Mesothelial cell of epicardium (in vitro differentiated cells): ENCODE data around the gene TFPT. TPM values are rescaled to one million over a fixed set of nuclear protein-coding genes. Genes with fewer than 3 reads are reported as not detected.

Experiments
- DNase-seq, 2 experiments: peaks; one replicate each; pipeline ENCODE4 v3.0.0; 2021; ENCODE audit warnings: low spot score in 2 of 2; ENCODE audit not compliant: unreplicated experiment in 2 of 2
- H3K27ac Mint-ChIP-seq: 2 replicates; pipeline ENCODE4 v1.8.0; 2021; ENCODE audit warnings: mixed read lengths
- H3K27me3 Mint-ChIP-seq: 2 replicates; pipeline ENCODE4 v1.8.0; 2021; ENCODE audit warnings: low read depth, mixed read lengths
- H3K36me3 Mint-ChIP-seq: 2 replicates; pipeline ENCODE4 v1.8.0; 2021; ENCODE audit warnings: mixed read lengths
- H3K4me1 Mint-ChIP-seq: 2 replicates; pipeline ENCODE4 v1.8.0; 2021; ENCODE audit warnings: mixed read lengths
- H3K4me3 Mint-ChIP-seq: 2 replicates; pipeline ENCODE4 v1.8.0; 2021; ENCODE audit warnings: mild to moderate bottlenecking, moderate library complexity, mixed read lengths
- H3K9me3 Mint-ChIP-seq: 2 replicates; pipeline ENCODE4 v1.8.0; 2021; ENCODE audit warnings: mixed read lengths
- total RNA-seq: library from RNA; stranded (reverse); gene quantifications from 3 replicates; pipeline ENCODE4 v1.2.1, GENCODE V29; 2021
- TF ChIP-seq, protein P1 (sequence below): fragments of 200-600 bp; sonication (generic); IDR thresholded peaks from one replicate; pipeline ENCODE4 v1.5.0; 2021; ENCODE audit warnings: antibody characterized with exemption; ENCODE audit not compliant: unreplicated experiment

TFPT gene
- total RNA-seq, 1 donor from 2014 or later: 20.7 TPM

DNA sequence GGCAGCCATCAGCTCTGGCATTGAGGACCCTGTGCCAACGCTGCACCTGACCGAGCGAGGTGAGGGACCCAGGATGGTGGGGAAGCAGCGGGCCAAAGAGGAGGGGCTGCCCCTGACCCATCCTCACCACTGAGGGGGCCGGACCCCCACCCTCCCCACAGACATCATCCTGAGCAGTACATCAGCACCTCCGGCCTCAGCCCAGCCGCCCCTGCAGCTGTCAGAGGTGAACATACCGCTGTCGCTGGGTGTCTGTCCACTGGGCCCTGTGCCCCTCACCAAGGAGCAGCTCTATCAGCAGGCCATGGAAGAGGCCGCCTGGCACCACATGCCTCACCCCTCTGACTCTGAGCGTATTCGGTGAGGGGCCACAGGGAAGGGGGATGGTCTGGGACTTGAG is 36.8 kb upstream of the TFPT start:
- Mint-ChIP-seq H3K36me3 (peaks cover 39% of the 10 kb centered on the region), H3K4me1 (no peaks in the 10 kb centered on the region), H3K4me3 (no peak overlapping the region), H3K27me3 (no peaks in the 10 kb centered on the region), H3K9me3 (no peaks in the 10 kb centered on the region), H3K27ac (no peak overlapping the region)
- no peak for DNase-seq
- TF ChIP-seq, protein P1, sequence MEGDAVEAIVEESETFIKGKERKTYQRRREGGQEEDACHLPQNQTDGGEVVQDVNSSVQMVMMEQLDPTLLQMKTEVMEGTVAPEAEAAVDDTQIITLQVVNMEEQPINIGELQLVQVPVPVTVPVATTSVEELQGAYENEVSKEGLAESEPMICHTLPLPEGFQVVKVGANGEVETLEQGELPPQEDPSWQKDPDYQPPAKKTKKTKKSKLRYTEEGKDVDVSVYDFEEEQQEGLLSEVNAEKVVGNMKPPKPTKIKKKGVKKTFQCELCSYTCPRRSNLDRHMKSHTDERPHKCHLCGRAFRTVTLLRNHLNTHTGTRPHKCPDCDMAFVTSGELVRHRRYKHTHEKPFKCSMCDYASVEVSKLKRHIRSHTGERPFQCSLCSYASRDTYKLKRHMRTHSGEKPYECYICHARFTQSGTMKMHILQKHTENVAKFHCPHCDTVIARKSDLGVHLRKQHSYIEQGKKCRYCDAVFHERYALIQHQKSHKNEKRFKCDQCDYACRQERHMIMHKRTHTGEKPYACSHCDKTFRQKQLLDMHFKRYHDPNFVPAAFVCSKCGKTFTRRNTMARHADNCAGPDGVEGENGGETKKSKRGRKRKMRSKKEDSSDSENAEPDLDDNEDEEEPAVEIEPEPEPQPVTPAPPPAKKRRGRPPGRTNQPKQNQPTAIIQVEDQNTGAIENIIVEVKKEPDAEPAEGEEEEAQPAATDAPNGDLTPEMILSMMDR: no peak

DNA sequence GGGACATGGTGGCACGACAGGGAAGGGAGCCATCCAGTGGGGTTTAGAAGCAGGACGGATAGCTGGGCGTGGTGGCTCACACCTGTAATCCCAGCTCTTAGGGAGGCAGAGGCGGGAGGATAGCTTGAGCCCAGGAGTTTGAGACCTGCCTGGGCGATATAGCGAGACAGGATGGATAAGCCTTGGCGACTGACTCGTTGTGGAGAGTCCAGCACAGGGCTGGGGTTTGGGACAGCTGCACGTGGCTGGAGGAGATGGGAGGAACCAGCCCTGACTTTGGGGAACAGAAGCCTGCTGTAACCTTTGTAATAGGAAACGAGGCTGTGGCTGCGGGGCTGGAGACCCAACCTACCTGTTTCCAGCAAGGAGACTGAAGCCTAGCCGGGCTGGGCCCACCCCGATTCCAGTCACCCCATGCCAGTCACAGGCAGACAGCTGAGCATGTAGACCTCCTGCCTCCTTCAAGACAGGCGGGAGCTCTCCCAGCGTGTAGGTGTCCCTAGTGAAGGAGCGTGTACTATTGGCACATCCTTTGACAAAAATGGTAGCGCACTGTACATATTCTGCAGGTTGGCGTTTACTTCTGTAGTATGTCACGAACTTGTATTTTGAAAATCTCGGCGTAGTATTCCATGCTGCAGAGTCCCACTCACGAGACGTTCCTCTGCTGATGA is 36.0 kb upstream of the TFPT start:
- no peak overlapping the region for H3K4me3 Mint-ChIP-seq
- no peaks in the 10 kb centered on the region for H3K4me1 Mint-ChIP-seq
- no peak for DNase-seq
- TF ChIP-seq, protein P1: no peak
- peaks cover 42% of the 10 kb centered on the region for H3K36me3 Mint-ChIP-seq
- H3K27me3 Mint-ChIP-seq: no peaks in the 10 kb centered on the region
- H3K9me3 Mint-ChIP-seq: no peaks in the 10 kb centered on the region
- no peak overlapping the region for H3K27ac Mint-ChIP-seq

DNA sequence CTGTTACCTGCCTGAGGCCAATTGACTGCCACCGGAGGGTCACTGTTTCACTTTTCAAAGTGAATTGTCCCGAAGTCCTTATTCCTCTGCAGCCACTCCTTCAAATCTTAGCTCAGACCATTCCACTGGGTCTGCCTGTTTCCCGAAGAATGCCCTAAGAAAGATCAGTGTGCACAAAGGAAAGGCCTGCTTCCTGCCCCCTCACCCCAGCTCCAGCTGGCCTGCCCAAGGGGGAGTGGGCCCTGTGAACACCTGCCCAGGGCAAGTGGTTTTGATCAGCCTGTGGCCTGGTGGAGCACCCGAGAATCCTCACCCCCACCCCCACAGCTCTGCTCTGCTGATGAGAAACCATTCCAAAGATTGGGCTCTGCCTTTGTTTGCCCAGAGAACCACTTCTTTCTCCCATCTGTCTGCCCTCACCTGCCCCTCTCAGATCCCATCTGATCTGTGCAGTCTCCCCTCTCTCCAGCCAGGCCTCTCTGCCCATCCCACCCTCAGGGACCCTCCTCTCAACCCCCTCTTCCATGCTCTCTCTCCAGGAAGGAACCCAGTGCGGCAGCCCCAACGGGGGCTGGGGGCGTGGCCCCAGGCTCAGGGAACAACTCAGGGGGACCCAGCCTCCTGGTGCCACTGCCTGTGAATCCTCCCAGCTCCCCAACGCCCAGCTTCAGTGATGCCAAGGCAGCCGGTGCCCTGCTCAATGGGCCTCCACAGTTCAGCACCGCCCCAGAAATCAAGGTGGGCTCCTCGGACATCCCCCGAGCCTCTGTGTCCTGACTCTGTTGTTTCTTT is 33.8 kb upstream of the TFPT start:
- DNase-seq: no peak
- Mint-ChIP-seq H3K27me3 (no peaks in the 10 kb centered on the region), H3K4me3 (no peak overlapping the region), H3K36me3 (peaks cover 48% of the 10 kb centered on the region), H3K9me3 (no peaks in the 10 kb centered on the region), H3K4me1 (no peaks in the 10 kb centered on the region), H3K27ac (no peak overlapping the region)
- TF ChIP-seq, protein P1: no peak

DNA sequence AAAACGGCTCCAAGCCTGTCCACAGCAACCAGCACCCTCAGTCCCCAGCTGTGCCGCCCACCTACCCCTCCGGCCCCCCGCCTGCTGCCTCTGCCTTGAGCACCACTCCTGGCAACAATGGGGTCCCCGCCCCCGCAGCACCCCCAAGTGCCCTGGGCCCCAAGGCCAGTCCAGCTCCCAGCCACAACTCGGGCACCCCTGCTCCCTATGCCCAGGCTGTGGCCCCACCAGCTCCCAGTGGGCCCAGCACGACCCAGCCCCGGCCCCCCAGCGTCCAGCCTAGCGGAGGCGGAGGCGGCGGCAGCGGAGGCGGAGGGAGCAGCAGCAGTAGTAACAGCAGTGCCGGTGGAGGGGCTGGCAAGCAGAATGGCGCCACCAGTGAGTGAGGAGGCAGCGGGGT is 32.7 kb upstream of the TFPT start:
- DNase-seq: no peak
- Mint-ChIP-seq H3K9me3 (no peaks in the 10 kb centered on the region), H3K4me3 (no peak overlapping the region), H3K36me3 (peaks cover 53% of the 10 kb centered on the region), H3K27me3 (no peaks in the 10 kb centered on the region), H3K27ac (no peak overlapping the region), H3K4me1 (no peaks in the 10 kb centered on the region)
- TF ChIP-seq, protein P1: no peak

DNA sequence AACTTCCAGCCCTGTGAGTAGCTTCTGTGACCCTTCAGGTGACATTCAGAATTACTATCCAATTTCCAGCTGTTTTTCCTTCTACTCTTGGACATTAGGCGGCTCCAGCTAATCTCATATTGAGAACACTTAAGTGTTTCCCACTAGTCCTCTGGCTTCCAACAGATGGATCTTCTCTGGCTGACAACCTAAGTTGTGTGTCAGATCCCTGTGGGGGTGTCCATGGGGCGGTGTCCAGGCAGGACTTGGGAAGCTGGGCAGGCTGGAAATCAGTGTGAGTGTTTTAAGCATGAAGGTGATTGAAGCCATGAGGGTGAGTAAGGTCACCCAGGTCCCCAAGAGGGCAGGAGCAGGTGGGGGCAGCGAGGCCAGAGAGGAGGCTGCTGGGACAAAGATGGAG is 32.2 kb upstream of the TFPT start:
- no peak for DNase-seq
- TF ChIP-seq, protein P1: no peak
- H3K9me3 Mint-ChIP-seq: no peaks in the 10 kb centered on the region
- no peaks in the 10 kb centered on the region for H3K4me1 Mint-ChIP-seq
- peaks cover 57% of the 10 kb centered on the region for H3K36me3 Mint-ChIP-seq
- H3K4me3 Mint-ChIP-seq: no peak overlapping the region
- H3K27me3 Mint-ChIP-seq: no peaks in the 10 kb centered on the region
- H3K27ac Mint-ChIP-seq: no peak overlapping the region
